Esophagus squamous epithelium (tissue), 4 donors: ENCODE measurements around the gene ZNF57.

Source experiments
- POLR2A ChIP-seq, 4 donors: fragments of 450-650 bp; IDR thresholded peaks; one replicate each; pipeline ENCODE4 v1.6.1; 2017; ENCODE audit warnings: antibody characterized with exemption in 4 of 4, mild to moderate bottlenecking in 4 of 4, moderate library complexity in 3 of 4
- TF ChIP-seq, protein P1 (sequence below), 6 experiments: fragments of 450-650 bp in 4 of 6; fragments of 200-600 bp in 2 of 6; sonication (generic) in 2 of 6; IDR thresholded peaks; one replicate each; pipeline ENCODE4 v1.5.1; 2016 to 2019; ENCODE audit warnings: antibody characterized with exemption in 6 of 6, mild to moderate bottlenecking in 4 of 6, moderate library complexity in 4 of 6

- TF ChIP-seq, protein P1, sequence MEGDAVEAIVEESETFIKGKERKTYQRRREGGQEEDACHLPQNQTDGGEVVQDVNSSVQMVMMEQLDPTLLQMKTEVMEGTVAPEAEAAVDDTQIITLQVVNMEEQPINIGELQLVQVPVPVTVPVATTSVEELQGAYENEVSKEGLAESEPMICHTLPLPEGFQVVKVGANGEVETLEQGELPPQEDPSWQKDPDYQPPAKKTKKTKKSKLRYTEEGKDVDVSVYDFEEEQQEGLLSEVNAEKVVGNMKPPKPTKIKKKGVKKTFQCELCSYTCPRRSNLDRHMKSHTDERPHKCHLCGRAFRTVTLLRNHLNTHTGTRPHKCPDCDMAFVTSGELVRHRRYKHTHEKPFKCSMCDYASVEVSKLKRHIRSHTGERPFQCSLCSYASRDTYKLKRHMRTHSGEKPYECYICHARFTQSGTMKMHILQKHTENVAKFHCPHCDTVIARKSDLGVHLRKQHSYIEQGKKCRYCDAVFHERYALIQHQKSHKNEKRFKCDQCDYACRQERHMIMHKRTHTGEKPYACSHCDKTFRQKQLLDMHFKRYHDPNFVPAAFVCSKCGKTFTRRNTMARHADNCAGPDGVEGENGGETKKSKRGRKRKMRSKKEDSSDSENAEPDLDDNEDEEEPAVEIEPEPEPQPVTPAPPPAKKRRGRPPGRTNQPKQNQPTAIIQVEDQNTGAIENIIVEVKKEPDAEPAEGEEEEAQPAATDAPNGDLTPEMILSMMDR (IDR thresholded peaks at IDR 0.05): no peak
- no peak for TF ChIP-seq POLR2A (IDR thresholded peaks at IDR 0.05)
These were observed 22.8 kb downstream of the ZNF57 start for GRCh38 chr19:2923510-2923909.
